ENCODE data around the gene LBX2.

The LBX2 gene

GRCh38 chr2:74450570-74451190, 48.7 kb downstream of the LBX2 start:
- no peak for DNase-seq

GRCh38 chr2:74448771-74449170, 50.6 kb downstream of the LBX2 start:
- no peak for DNase-seq
